GM23338 (cell line): ENCODE data around the gene THYN1. TPM values are rescaled to one million over a fixed set of nuclear protein-coding genes. Genes with fewer than 3 reads are reported as not detected.

ENCODE experiments used
- ATAC-seq: fragments of 200-7000 bp; cut with Tn5 transposase; 3 replicates; pipeline ENCODE4 v1.9.1; 2020
- DNase-seq: peaks from one replicate; pipeline ENCODE4 v3.0.0-alpha.2; 2015; ENCODE audit warnings: low spot score
- H2AFZ ChIP-seq: fragments of 200-600 bp; sonication (generic); 2 replicates; pipeline ENCODE4 v1.8.0; 2016; ENCODE audit warnings: antibody characterized with exemption, mild to moderate bottlenecking, moderate library complexity
- H3F3A ChIP-seq: fragments of 200-600 bp; sonication (generic); replicated peaks from 2 replicates; pipeline ENCODE4 v1.8.0; 2017; ENCODE audit warnings: antibody characterized with exemption, mixed run types, low read depth
- H3K27ac ChIP-seq: fragments of 200-600 bp; sonication (generic); 2 replicates; pipeline ENCODE4 v1.6.1; 2016; ENCODE audit warnings: low read depth
- H3K27me3 ChIP-seq: fragments of 200-600 bp; sonication (generic); 2 replicates; pipeline ENCODE4 v1.8.0; 2016; ENCODE audit warnings: mild to moderate bottlenecking, mixed run types, moderate library complexity; ENCODE audit not compliant: insufficient read depth
- H3K36me3 ChIP-seq: fragments of 200-600 bp; sonication (generic); 2 replicates; pipeline ENCODE4 v1.8.0; 2016; ENCODE audit warnings: mild to moderate bottlenecking; ENCODE audit not compliant: insufficient read depth
- H3K4me1 ChIP-seq: fragments of 200-600 bp; sonication (generic); 2 replicates; pipeline ENCODE4 v1.8.0; 2016; ENCODE audit warnings: mild to moderate bottlenecking, moderate library complexity; ENCODE audit not compliant: insufficient read depth
- H3K4me2 ChIP-seq: fragments of 200-600 bp; sonication (generic); 2 replicates; pipeline ENCODE4 v1.7.1; 2017; ENCODE audit warnings: mixed run types
- H3K4me3 ChIP-seq: fragments of 200-600 bp; sonication (generic); 2 replicates; pipeline ENCODE4 v1.6.1; 2016; ENCODE audit warnings: mixed run types
- H3K79me2 ChIP-seq: fragments of 200-600 bp; sonication (generic); replicated peaks from 2 replicates; pipeline ENCODE4 v1.8.0; 2017; ENCODE audit warnings: mild to moderate bottlenecking; ENCODE audit not compliant: insufficient read depth
- H3K9me2 ChIP-seq: fragments of 200-600 bp; sonication (generic); 2 replicates; pipeline ENCODE4 v1.8.0; 2017; ENCODE audit not compliant: insufficient read depth
- H4K20me1 ChIP-seq: fragments of 200-600 bp; sonication (generic); replicated peaks from 2 replicates; pipeline ENCODE4 v1.8.0; 2017; ENCODE audit warnings: mild to moderate bottlenecking; ENCODE audit not compliant: insufficient read depth
- H3K27ac Mint-ChIP-seq: 2 replicates; pipeline ENCODE4 v1.8.0; 2020; ENCODE audit warnings: inconsistent platforms, mild to moderate bottlenecking, moderate library complexity, mixed read lengths
- H3K27me3 Mint-ChIP-seq: 3 replicates; pipeline ENCODE4 v1.8.0; 2022; ENCODE audit warnings: low read depth, mild to moderate bottlenecking, moderate library complexity, mixed read lengths, inconsistent platforms; ENCODE audit not compliant: insufficient read depth, poor library complexity
- H3K36me3 Mint-ChIP-seq: 3 replicates; pipeline ENCODE4 v1.8.0; 2021; ENCODE audit warnings: low read depth, mild to moderate bottlenecking, inconsistent platforms, moderate library complexity, mixed read lengths
- H3K4me1 Mint-ChIP-seq: 3 replicates; pipeline ENCODE4 v1.8.0; 2020; ENCODE audit warnings: mild to moderate bottlenecking, inconsistent platforms, mixed read lengths
- H3K4me3 Mint-ChIP-seq: 3 replicates; pipeline ENCODE4 v1.8.0; 2021; ENCODE audit warnings: moderate library complexity, mild to moderate bottlenecking, inconsistent platforms, mixed read lengths
- H3K9me3 Mint-ChIP-seq: 3 replicates; pipeline ENCODE4 v1.8.0; 2020; ENCODE audit warnings: moderate library complexity, mild to moderate bottlenecking, inconsistent platforms, mixed read lengths
- CREB1 ChIP-seq: fragments of 250-450 bp; sonication (Bioruptor Pico); IDR thresholded peaks from 2 replicates; pipeline ENCODE4 v1.5.0; 2020; ENCODE audit warnings: low read depth, mild to moderate bottlenecking, moderate library complexity
- CTCF ChIP-seq, 2 experiments: fragments of 200-600 bp in 1 of 2; sonication (generic) in 1 of 2; conservative IDR thresholded peaks; 2 replicates each; pipeline versions ENCODE4 v1.5.1 to v1.6.1; 2016 to 2017; ENCODE audit warnings: antibody characterized with exemption in 2 of 2, low read depth in 2 of 2, mild to moderate bottlenecking in 2 of 2, moderate library complexity in 1 of 2
- EZH2 ChIP-seq: fragments of 200-600 bp; sonication (generic); IDR thresholded peaks from one replicate; pipeline ENCODE4 v1.8.0; 2017; ENCODE audit warnings: antibody characterized with exemption, mild to moderate bottlenecking, low read depth; ENCODE audit not compliant: unreplicated experiment
- EZH2phosphoT487 ChIP-seq: fragments of 200-600 bp; sonication (generic); IDR thresholded peaks from one replicate; pipeline ENCODE4 v1.8.1; 2018; ENCODE audit warnings: antibody characterized with exemption; ENCODE audit not compliant: unreplicated experiment
- JUNB ChIP-seq: IDR thresholded peaks from one replicate; pipeline ENCODE4 v1.6.1; 2016; ENCODE audit warnings: antibody characterized with exemption; ENCODE audit not compliant: unreplicated experiment
- NANOG ChIP-seq: IDR thresholded peaks from 2 replicates; pipeline ENCODE4 v1.6.1; 2016; ENCODE audit warnings: antibody characterized with exemption, borderline replicate concordance
- POLR2AphosphoS5 ChIP-seq: IDR thresholded peaks from 2 replicates; pipeline ENCODE4 v1.6.1; 2016; ENCODE audit warnings: antibody characterized with exemption, low read depth
- STAT1 ChIP-seq: IDR thresholded peaks from one replicate; pipeline ENCODE4 v1.6.1; 2016; ENCODE audit warnings: antibody characterized with exemption; ENCODE audit not compliant: unreplicated experiment
- ZNF462 ChIP-seq: fragments of 250-450 bp; sonication (Bioruptor Pico); IDR thresholded peaks from 2 replicates; pipeline ENCODE4 v1.5.0; 2020; ENCODE audit warnings: mild to moderate bottlenecking, moderate library complexity
- polyA plus RNA-seq: library from polyadenylated mRNA; unstranded; fragments of >200 nt; fragmentation: Nextera tagmentation; extraction: Ambion mirVana; gene quantifications from 2 replicates; pipeline ENCODE4 v1.2.1, GENCODE V29; 2016
- total RNA-seq: library from RNA; depleted of rRNA; stranded (reverse); fragments of >200 nt; shearing (Covaris generic); gene quantifications from 2 replicates; pipeline ENCODE4 v1.2.3, GENCODE V29; 2014

Gene THYN1
- total and polyA plus RNA-seq, 2 experiments from 2014 or later = 116 to 216 TPM

- H3K9me3 Mint-ChIP-seq = no peaks in the 10 kb centered on the region
- H3F3A ChIP-seq = no peaks in the 10 kb centered on the region
- H2AFZ ChIP-seq = no peak overlapping the region
- ATAC-seq (no peak), DNase-seq (no peak)
- H3K27ac ChIP-seq = no peak overlapping the region
- peaks cover 2% of the 10 kb centered on the region for H3K4me1 Mint-ChIP-seq
- H3K4me2 ChIP-seq = no peak overlapping the region
- H3K27ac Mint-ChIP-seq = no peak overlapping the region
- H4K20me1 ChIP-seq = 0 out of 2 replicates have a peak, but pooled peaks cover 3% of the 10 kb centered on the region
- no peaks in the 10 kb centered on the region for H3K4me1 ChIP-seq
- H3K27me3 Mint-ChIP-seq = peaks cover 3% of the 10 kb centered on the region
- TF ChIP-seq EZH2 = no peak
- TF ChIP-seq STAT1 = no peak
- TF ChIP-seq POLR2AphosphoS5 = no peak
- TF ChIP-seq EZH2phosphoT487 = no peak
- no peak for TF ChIP-seq NANOG
- no peak for TF ChIP-seq CTCF (conservative IDR thresholded peaks at IDR 0.05; ENCODE audit: low read depth in 2 of 2)
- no peak for TF ChIP-seq ZNF462 (CRISPR knock-in tag)
- no peak for TF ChIP-seq CREB1
- TF ChIP-seq JUNB = no peak
- no peaks in the 10 kb centered on the region for H3K27me3 ChIP-seq
- 0 out of 2 replicates have a peak, but pooled peaks cover 6% of the 10 kb centered on the region for H3K79me2 ChIP-seq
- no peaks in the 10 kb centered on the region for H3K9me2 ChIP-seq
- no peaks in the 10 kb centered on the region for H3K36me3 ChIP-seq
- no peak overlapping the region for H3K4me3 Mint-ChIP-seq
- H3K36me3 Mint-ChIP-seq = peaks cover 3% of the 10 kb centered on the region; the same call in 2 of the 3 replicates
- H3K4me3 ChIP-seq = no peak overlapping the region
These were observed 16.2 kb downstream of the THYN1 start for GRCh38 chr11:134236834-134237556.
